CD4-positive, CD25-positive, alpha-beta regulatory T cell (primary cell): Measurements from ENCODE around the gene CRYBA1. TPM values are rescaled to one million over a fixed set of nuclear protein-coding genes. Genes with fewer than 3 reads are reported as not detected.

Source experiments
- ATAC-seq, 2 donors: fragments of 150-1000 bp; cut with Tn5 transposase; one replicate each; pipeline ENCODE4 v1.10.0; 2021; ENCODE audit warnings: low read depth in 2 of 2, moderate number of reproducible peaks in 2 of 2, moderate library complexity in 1 of 2
- DNase-seq, 3 donors: peaks; one replicate each; pipeline versions ENCODE4 v3.0.0 to v3.0.0-alpha.2; 2012 to 2022; ENCODE audit warnings: mixed read lengths in 1 of 3
- H3K27ac ChIP-seq: one replicate; pipeline ENCODE4 v1.7.0; 2013; ENCODE audit warnings: mild to moderate bottlenecking, low read length; ENCODE audit not compliant: insufficient read depth, poor library complexity, severe bottlenecking
- H3K27me3 ChIP-seq: one replicate; pipeline ENCODE4 v1.7.0; 2013; ENCODE audit warnings: low read length; ENCODE audit not compliant: control insufficient read depth, insufficient read depth
- H3K36me3 ChIP-seq: one replicate; pipeline ENCODE4 v1.7.0; 2013; ENCODE audit warnings: mild to moderate bottlenecking, low read length, moderate library complexity; ENCODE audit not compliant: control insufficient read depth, insufficient read depth
- H3K4me1 ChIP-seq: 2 replicates; pipeline ENCODE4 v1.7.0; 2013; ENCODE audit warnings: mild to moderate bottlenecking, low read length; ENCODE audit not compliant: insufficient read depth, control insufficient read depth, poor library complexity, severe bottlenecking
- H3K4me3 ChIP-seq: one replicate; pipeline ENCODE4 v1.7.0; 2013; ENCODE audit warnings: low read depth, mild to moderate bottlenecking, low read length, moderate library complexity
- H3K9me3 ChIP-seq, 2 experiments: 1 replicate in 1 of 2; 2 replicates in 1 of 2; pipeline ENCODE4 v1.7.0; 2013; ENCODE audit warnings: low read length in 2 of 2, mild to moderate bottlenecking in 1 of 2, moderate library complexity in 1 of 2; ENCODE audit not compliant: control insufficient read depth in 2 of 2
- H3K27ac Mint-ChIP-seq, 3 donors: one replicate each; pipeline ENCODE4 v1.8.0; 2020 to 2022; ENCODE audit warnings: mild to moderate bottlenecking in 3 of 3, mixed read lengths in 3 of 3, moderate library complexity in 2 of 3
- H3K27me3 Mint-ChIP-seq: one replicate; pipeline ENCODE4 v1.8.0; 2022; ENCODE audit warnings: mild to moderate bottlenecking, mixed read lengths
- H3K36me3 Mint-ChIP-seq: one replicate; pipeline ENCODE4 v1.8.0; 2020; ENCODE audit warnings: mixed read lengths
- H3K4me1 Mint-ChIP-seq, 4 donors: one replicate each; pipeline ENCODE4 v1.8.0; 2020 to 2022; ENCODE audit warnings: mixed read lengths in 4 of 4, mild to moderate bottlenecking in 1 of 4
- H3K4me3 Mint-ChIP-seq, 4 donors: one replicate each; pipeline ENCODE4 v1.8.0; 2020 to 2022; ENCODE audit warnings: mild to moderate bottlenecking in 4 of 4, mixed read lengths in 4 of 4, moderate library complexity in 3 of 4
- H3K9me3 Mint-ChIP-seq, 7 donors: one replicate each; pipeline ENCODE4 v1.8.0; 2020 to 2022; ENCODE audit warnings: mixed read lengths in 7 of 7, mild to moderate bottlenecking in 3 of 7, moderate library complexity in 2 of 7
- polyA plus RNA-seq, 4 donors: library from polyadenylated mRNA; unstranded; fragments of 300-500 nt; fragmentation: Illumina TruSeq; gene quantifications; one replicate each; pipeline ENCODE4 v1.2.3, GENCODE V29; 2021
- total RNA-seq: library from RNA; stranded (reverse); gene quantifications from one replicate; pipeline ENCODE4 v1.2.3, GENCODE V29; 2022

Gene CRYBA1
- total and polyA plus RNA-seq, 5 donors from 2014 or later, result not detected

DNA sequence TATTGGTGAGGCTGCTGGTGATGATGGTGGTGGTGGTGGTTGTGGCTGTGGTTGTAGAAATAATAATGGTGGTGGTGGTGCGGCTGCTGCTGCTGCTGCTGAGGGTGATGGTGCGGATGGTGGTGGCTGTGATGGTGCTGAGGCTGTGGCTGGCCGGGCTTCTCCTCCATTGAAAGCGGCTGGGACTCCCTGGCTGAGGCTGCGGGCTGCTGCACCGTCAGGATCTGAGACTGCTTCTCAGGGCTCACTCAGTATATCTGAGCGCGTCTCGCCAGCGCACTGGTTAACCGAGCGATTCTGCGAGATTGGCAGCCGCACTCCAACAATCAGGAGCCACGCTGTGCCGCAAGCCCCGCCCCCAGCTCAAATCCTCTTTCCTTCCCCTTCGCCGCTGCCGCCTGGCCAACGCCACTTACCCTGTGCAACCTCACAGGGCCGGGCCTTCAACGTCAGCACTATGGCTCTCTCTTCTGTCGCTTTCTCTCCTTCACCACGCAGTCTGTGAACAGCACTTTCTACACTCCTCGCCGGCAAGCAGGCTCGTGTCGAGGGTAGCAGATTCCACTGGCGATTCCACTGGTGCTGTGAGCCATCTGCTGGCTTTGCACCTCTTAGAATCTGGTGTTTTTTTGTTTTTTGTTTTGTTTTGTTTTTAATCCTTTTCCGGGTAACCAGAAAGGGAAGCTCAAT is 47.4 kb downstream of the CRYBA1 start, which contains the start of gene NUFIP2:
NUFIP2 (minus strand) TSS at position 259 of the 690 bp plus-strand sequence; CDS start at position 170, 89 bp downstream.
- Histone ChIP-seq H3K4me3 (peak within 1 kb of the TSS; percentile 97), H3K27ac (peak within 1 kb of the TSS; percentile 94), H3K27me3 (no peaks in the 10 kb centered on the region), H3K9me3 (no peaks in the 10 kb centered on the region), H3K36me3 (peaks cover 10% of the 10 kb centered on the region), H3K4me1 (peaks cover 40% of the 10 kb centered on the region)
- Mint-ChIP-seq H3K36me3 (peaks cover 16% of the 10 kb centered on the region), H3K9me3 (peaks cover 0 to 2% (median 0%) of the 10 kb centered on the region in 7 donors), H3K4me3 (peak within 1 kb of the TSS; percentile 98 to 100 (median 100)), H3K4me1 (peaks cover 24 to 47% (median 29%) of the 10 kb centered on the region in 4 donors), H3K27ac (peak within 1 kb of the TSS; percentile 98 to 99 (median 99)), H3K27me3 (peaks cover 4% of the 10 kb centered on the region)
- DNase-seq, result peak; percentile 97 to 99 (median 98)
- peak; percentile 90 to 91 for ATAC-seq

DNA sequence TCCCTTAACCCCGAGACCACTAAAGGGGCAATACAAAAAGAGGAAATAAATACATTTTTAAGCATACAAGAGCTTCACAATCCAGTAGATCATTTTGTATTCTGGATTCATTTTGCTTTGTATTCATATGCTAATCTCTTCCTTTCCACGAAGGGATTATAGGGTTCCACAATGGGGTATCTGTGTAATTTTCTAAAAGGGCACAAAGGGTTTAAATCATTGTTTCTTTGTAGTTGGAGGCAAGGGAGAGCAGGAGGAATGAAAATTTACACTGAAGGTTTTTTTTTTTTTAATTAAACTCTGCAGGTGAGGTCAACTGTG is 47.9 kb downstream of the CRYBA1 start:
- ATAC-seq, result no peak
- Histone ChIP-seq H3K27me3 (no peaks in the 10 kb centered on the region), H3K36me3 (peaks cover 5% of the 10 kb centered on the region), H3K9me3 (no peaks in the 10 kb centered on the region), H3K4me3 (peak overlapping the region; percentile 97), H3K27ac (peak overlapping the region; percentile 94), H3K4me1 (peaks cover 35% of the 10 kb centered on the region)
- peaks cover 13% of the 10 kb centered on the region for H3K36me3 Mint-ChIP-seq
- peaks cover 0 to 2% (median 0%) of the 10 kb centered on the region in 7 donors for H3K9me3 Mint-ChIP-seq
- peaks cover 4% of the 10 kb centered on the region for H3K27me3 Mint-ChIP-seq
- H3K27ac Mint-ChIP-seq, result peak overlapping the region; percentile 98 to 99 (median 99)
- no peak for DNase-seq
- peaks cover 20 to 42% (median 28%) of the 10 kb centered on the region in 4 donors for H3K4me1 Mint-ChIP-seq
- H3K4me3 Mint-ChIP-seq, result peak overlapping the region; percentile 98 to 100 (median 100)

DNA sequence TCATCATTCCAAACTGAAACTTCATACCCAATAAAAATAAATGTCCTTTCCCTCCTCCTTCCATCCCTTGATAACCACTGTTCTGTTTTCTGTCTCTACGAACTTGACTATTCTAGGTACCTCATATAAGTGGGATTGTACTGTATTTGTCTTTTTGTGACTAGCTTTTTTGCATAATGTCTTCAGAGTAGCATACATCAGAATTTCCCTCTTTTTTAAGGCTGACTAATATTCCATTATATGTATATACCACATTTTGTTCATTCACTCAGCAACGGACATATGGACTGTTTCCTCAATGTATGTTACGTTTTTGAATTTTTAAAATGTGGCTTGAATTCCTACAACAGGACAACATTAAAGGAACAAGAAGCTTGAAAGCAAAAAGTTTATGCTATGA is 48.8 kb downstream of the CRYBA1 start:
- peak overlapping the region; percentile 88 to 98 (median 95) for H3K27ac Mint-ChIP-seq
- peaks cover 7% of the 10 kb centered on the region for H3K36me3 Mint-ChIP-seq
- peaks cover 18 to 35% (median 31%) of the 10 kb centered on the region in 4 donors for H3K4me1 Mint-ChIP-seq
- peaks cover 26% of the 10 kb centered on the region for H3K4me1 ChIP-seq
- H3K9me3 Mint-ChIP-seq, result peaks cover 0 to 2% (median 0%) of the 10 kb centered on the region in 7 donors
- DNase-seq (no peak), ATAC-seq (no peak)
- no peak overlapping the region for H3K27ac ChIP-seq
- no peaks in the 10 kb centered on the region for H3K9me3 ChIP-seq
- no peaks in the 10 kb centered on the region for H3K36me3 ChIP-seq
- peaks cover 4% of the 10 kb centered on the region for H3K27me3 Mint-ChIP-seq
- H3K4me3 Mint-ChIP-seq, result peak overlapping the region in 3 of 4 donors; percentile 59 to 99 (median 77)
- peak overlapping the region; percentile 97 for H3K4me3 ChIP-seq
- H3K27me3 ChIP-seq, result no peaks in the 10 kb centered on the region

DNA sequence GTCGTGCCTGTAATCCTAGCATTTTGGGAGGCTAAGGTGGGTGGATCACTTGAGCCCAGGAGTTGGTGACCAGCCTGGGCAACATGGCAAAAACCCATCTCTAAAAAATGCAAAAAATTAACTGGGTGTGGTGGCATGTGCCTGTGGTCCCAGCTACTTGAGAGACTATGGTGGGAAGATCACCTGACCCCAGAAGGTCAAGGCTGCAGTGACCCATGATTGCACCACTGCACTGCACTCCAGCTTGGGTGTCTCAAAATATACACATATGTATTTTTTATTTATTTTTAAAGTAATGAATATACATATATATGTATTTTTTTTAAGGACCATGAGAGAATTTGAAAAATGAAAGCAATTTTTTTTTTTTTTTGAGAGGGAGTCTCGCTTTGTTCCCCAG is 52.4 kb downstream of the CRYBA1 start:
- H3K27ac Mint-ChIP-seq, result no peak overlapping the region
- Histone ChIP-seq H3K36me3 (no peaks in the 10 kb centered on the region), H3K9me3 (no peaks in the 10 kb centered on the region), H3K27me3 (no peaks in the 10 kb centered on the region), H3K4me3 (no peak overlapping the region), H3K27ac (no peak overlapping the region), H3K4me1 (peaks cover 9% of the 10 kb centered on the region)
- peaks cover 4% of the 10 kb centered on the region for H3K27me3 Mint-ChIP-seq
- ATAC-seq (no peak), DNase-seq (no peak)
- H3K4me3 Mint-ChIP-seq, result no peak overlapping the region
- H3K36me3 Mint-ChIP-seq, result no peaks in the 10 kb centered on the region
- peaks cover 8 to 18% (median 14%) of the 10 kb centered on the region in 4 donors for H3K4me1 Mint-ChIP-seq
- no peaks in the 10 kb centered on the region for H3K9me3 Mint-ChIP-seq

DNA sequence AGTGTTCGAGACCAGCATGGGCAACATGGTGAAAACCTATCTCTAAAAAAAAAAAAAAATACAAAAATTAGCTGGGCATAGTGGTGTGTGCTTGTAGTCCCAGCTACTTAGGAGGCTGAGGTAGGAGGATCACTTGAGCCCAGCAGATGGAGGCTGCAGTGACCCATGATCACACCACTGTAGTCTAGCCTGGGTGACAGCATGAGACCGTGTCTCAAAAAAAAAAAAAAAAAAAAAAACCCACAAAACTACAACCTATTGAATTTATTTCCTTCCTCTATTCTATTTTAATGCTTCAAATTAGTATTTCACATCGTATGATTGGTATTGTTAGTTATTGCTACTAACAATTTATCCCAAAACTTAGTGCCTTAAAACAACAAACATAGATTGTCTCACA is 56.7 kb downstream of the CRYBA1 start:
- no peaks in the 10 kb centered on the region for H3K9me3 Mint-ChIP-seq
- Histone ChIP-seq H3K27ac (no peak overlapping the region), H3K9me3 (no peaks in the 10 kb centered on the region), H3K27me3 (no peaks in the 10 kb centered on the region), H3K4me3 (no peak overlapping the region), H3K36me3 (no peaks in the 10 kb centered on the region), H3K4me1 (no peaks in the 10 kb centered on the region)
- H3K4me1 Mint-ChIP-seq, result peaks cover 0 to 10% (median 6%) of the 10 kb centered on the region in 4 donors
- H3K36me3 Mint-ChIP-seq, result no peaks in the 10 kb centered on the region
- H3K27ac Mint-ChIP-seq, result no peak overlapping the region
- DNase-seq (no peak), ATAC-seq (no peak)
- peaks cover 11% of the 10 kb centered on the region for H3K27me3 Mint-ChIP-seq
- H3K4me3 Mint-ChIP-seq, result no peak overlapping the region

Other genes with a start within 250 kb of the CRYBA1 start
- gene SEZ6, start 240.8 kb upstream of the CRYBA1 start, total RNA-seq, result 0.76 TPM
- 1 to 10 TPM in 1 of 4 donors, under 1 TPM in 1, not detected in 2; 0.57 to 1.2 TPM for gene SEZ6, start 240.8 kb upstream of the CRYBA1 start, polyA plus RNA-seq
- gene PIPOX, start 203.7 kb upstream of the CRYBA1 start, total RNA-seq, result 3.9 TPM
- gene PIPOX, start 203.7 kb upstream of the CRYBA1 start, polyA plus RNA-seq, result 1 to 10 TPM in 2 of 4 donors, under 1 TPM in 2; 0.73 to 1.8 (median 1.1) TPM
- gene MYO18A, start 66.5 kb upstream of the CRYBA1 start, total RNA-seq, result 193 TPM
- gene MYO18A, start 66.5 kb upstream of the CRYBA1 start, polyA plus RNA-seq, result 10 to 100 TPM; 16.8 to 22.6 (median 20.2) TPM
- gene NUFIP2, start 47.3 kb downstream of the CRYBA1 start, total RNA-seq, result 80.6 TPM
- gene NUFIP2, start 47.3 kb downstream of the CRYBA1 start, polyA plus RNA-seq, result 1 to 10 TPM; 6.4 to 9.1 (median 7.8) TPM
- 68.5 TPM for gene TAOK1, start 143.5 kb downstream of the CRYBA1 start, total RNA-seq
- 1 to 10 TPM; 2.2 to 5.2 (median 3.1) TPM for gene TAOK1, start 143.5 kb downstream of the CRYBA1 start, polyA plus RNA-seq